Panc1 (cell line): Measurements from ENCODE around the gene NRP1. TPM values are rescaled to one million over a fixed set of nuclear protein-coding genes. Genes with fewer than 3 reads are reported as not detected.

Experiments used
- ATAC-seq: fragments of 200-7000 bp; cut with Tn5 transposase; 2 replicates; pipeline ENCODE4 v1.9.1; 2020; ENCODE audit warnings: mild to moderate bottlenecking, moderate library complexity
- BruUV-seq: library from RNA; stranded (reverse); fragments of 400-500 nt; replicated peaks from 2 replicates; lab custom pipeline; 2021; lab: Mats Ljungman, UMichigan
- CTCF ChIA-PET: fragments of 300-600 bp; sonication (Branson Sonifier 250); formaldehyde crosslinking; loops from one replicate; lab custom pipeline; 2022; ENCODE audit warnings: antibody characterized with exemption; lab: Charles Lee
- POLR2A ChIA-PET: fragments of 300-600 bp; sonication (Branson Sonifier 250); formaldehyde crosslinking; loops from one replicate; lab custom pipeline; 2022; ENCODE audit warnings: antibody characterized with exemption; lab: Charles Lee
- DNase-seq: peaks from one replicate; pipeline ENCODE4 v3.0.0-alpha.2; 2010; ENCODE audit warnings: low read depth, low spot score
- H3K27ac ChIP-seq: 2 replicates; pipeline ENCODE4 v1.5.1; 2011; ENCODE audit warnings: mild to moderate bottlenecking, low read length, inconsistent platforms
- H3K27me3 ChIP-seq: fragments of 200-500 bp; sonication (Bioruptor generic); 2 replicates; pipeline ENCODE4 v1.6.0; 2014; ENCODE audit warnings: low read length, inconsistent platforms; ENCODE audit not compliant: control insufficient read depth, insufficient read depth
- H3K36me3 ChIP-seq: fragments of 200-500 bp; sonication (Bioruptor generic); 2 replicates; pipeline ENCODE4 v1.5.1; 2014; ENCODE audit warnings: inconsistent platforms, mild to moderate bottlenecking, low read length, moderate library complexity; ENCODE audit not compliant: control insufficient read depth, insufficient read depth
- H3K4me1 ChIP-seq: 2 replicates; pipeline ENCODE4 v1.5.1; 2011; ENCODE audit warnings: inconsistent platforms, mild to moderate bottlenecking, low read length, moderate library complexity; ENCODE audit not compliant: control insufficient read depth, insufficient read depth
- H3K4me3 ChIP-seq, 2 experiments: 2 replicates each; pipeline ENCODE4 v1.5.1; 2011 to 2012; ENCODE audit warnings: low read depth in 2 of 2, low read length in 2 of 2, mild to moderate bottlenecking in 2 of 2, inconsistent platforms in 1 of 2, moderate library complexity in 1 of 2
- H3K9me3 ChIP-seq: fragments of 200-500 bp; sonication (Bioruptor generic); 2 replicates; pipeline ENCODE4 v1.5.1; 2014; ENCODE audit warnings: low read depth, mild to moderate bottlenecking, inconsistent platforms, low read length, moderate library complexity; ENCODE audit not compliant: control insufficient read depth, insufficient read depth
- CTCF ChIP-seq: fragments of 450-650 bp; IDR thresholded peaks from 2 replicates; pipeline ENCODE4 v1.5.1; 2017; ENCODE audit warnings: mild to moderate bottlenecking
- POLR2AphosphoS5 ChIP-seq: IDR thresholded peaks from 2 replicates; pipeline ENCODE4 v1.6.1; 2012; ENCODE audit warnings: mild to moderate bottlenecking, low read depth, low read length, moderate library complexity
- REST ChIP-seq, 2 experiments: IDR thresholded peaks; 2 replicates each; pipeline ENCODE4 v1.6.1; 2011 to 2012; ENCODE audit warnings: low read depth in 2 of 2, control low read depth in 1 of 2, low read length in 1 of 2, mild to moderate bottlenecking in 1 of 2, moderate library complexity in 1 of 2; ENCODE audit not compliant: insufficient read depth in 1 of 2
- SIN3A ChIP-seq: IDR thresholded peaks from 2 replicates; pipeline ENCODE4 v1.6.1; 2012; ENCODE audit warnings: low read depth, mild to moderate bottlenecking, low read length, moderate library complexity, borderline replicate concordance; ENCODE audit not compliant: insufficient read depth
- TCF7L2 ChIP-seq: IDR thresholded peaks from 2 replicates; pipeline ENCODE4 v1.6.1; 2011; ENCODE audit warnings: mild to moderate bottlenecking, low read depth, low read length, inconsistent platforms
- in situ Hi-C: cut with HindIII; loops from 2 replicates; pipeline ENCODE4 v1.10.0; 2016; ENCODE audit warnings: low sequenced_read_pairs, low pct_unique_long_range_greater_than_20kb
- intact Hi-C: fragments of 100-400 bp; cut with micrococcal nuclease; formaldehyde crosslinking; loops from one replicate; pipeline ENCODE4 v1.10.0; 2022; ENCODE audit not compliant: unreplicated experiment
- total RNA-seq: library from RNA; stranded (reverse); gene quantifications from one replicate; pipeline ENCODE4 v1.2.1, GENCODE V29; 2021; ENCODE audit not compliant: unreplicated experiment

NRP1 gene
- total RNA-seq, 1 experiment from 2014 or later, result 93.4 TPM

- POLR2A ChIA-PET, result no interaction called here
- DNase-seq (no peak), ATAC-seq (no peak)
- BruUV-seq, result no TSS peak
- Histone ChIP-seq H3K27ac (peak overlapping the region; percentile 54; the same call in 1 of the 2 replicates), H3K9me3 (no peaks in the 10 kb centered on the region), H3K4me1 (no peaks in the 10 kb centered on the region; the same call in 1 of the 2 replicates), H3K36me3 (no peaks in the 10 kb centered on the region), H3K27me3 (no peaks in the 10 kb centered on the region), H3K4me3 (no peak overlapping the region)
- CTCF ChIA-PET, result no interaction called here
- intact Hi-C loops, result no loop called here
- in situ Hi-C loops, result no loop called here
- TF ChIP-seq REST (IDR thresholded peaks at IDR 0.05; ENCODE audit: insufficient read depth in 1 of 2, low read depth in 2 of 2, low read length in 1 of 2) (no peak), SIN3A (no peak), TCF7L2 (no peak), POLR2AphosphoS5 (no peak)
These were observed 191.2 kb downstream of the NRP1 start for GRCh38 chr10:33143160-33143728.

- ATAC-seq (no peak), DNase-seq (no peak)
- POLR2A ChIA-PET, result no interaction called here
- CTCF ChIA-PET, result no interaction called here
- TF ChIP-seq CTCF (no peak), SIN3A (no peak), POLR2AphosphoS5 (no peak), REST (IDR thresholded peaks at IDR 0.05; ENCODE audit: insufficient read depth in 1 of 2, low read depth in 2 of 2, low read length in 1 of 2) (no peak), TCF7L2 (no peak)
- in situ Hi-C loops, result no loop called here
- intact Hi-C loops, result no loop called here
- Histone ChIP-seq H3K4me3 (no peak overlapping the region), H3K9me3 (no peaks in the 10 kb centered on the region), H3K36me3 (no peaks in the 10 kb centered on the region), H3K27ac (no peak overlapping the region), H3K4me1 (no peaks in the 10 kb centered on the region; the same call in 1 of the 2 replicates), H3K27me3 (no peaks in the 10 kb centered on the region)
- BruUV-seq, result no TSS peak
These were observed 192.2 kb downstream of the NRP1 start for GRCh38 chr10:33142295-33142694.
